GM19372 (cell line): ENCODE results near the gene S100A7.
"Not testable (repeated sequence)": the region's sequence is repeated elsewhere in the genome, so short reads cannot be mapped to it uniquely, and the experiment has no call there.

Source experiments
- ATAC-seq: cut with Tn5 transposase; IDR thresholded peaks from one replicate; pipeline ENCODE4 v1.9.1; 2021; ENCODE audit warnings: mild to moderate bottlenecking, low read depth, moderate library complexity; ENCODE audit not compliant: unreplicated experiment

S100A7 gene

GRCh38 chr1:153478047-153478691 is 17.7 kb upstream of the S100A7 start:
- no peak for ATAC-seq

GRCh38 chr1:153476491-153477093 is 16.1 kb upstream of the S100A7 start:
- ATAC-seq, result no peak

GRCh38 chr1:153475282-153475681 is 14.8 kb upstream of the S100A7 start:
- no peak for ATAC-seq

GRCh38 chr1:153474347-153474746 is 13.9 kb upstream of the S100A7 start:
- no peak for ATAC-seq

GRCh38 chr1:153470707-153471106 is 10.3 kb upstream of the S100A7 start:
- no peak for ATAC-seq

- no peak for ATAC-seq
These were observed 6.5 kb upstream of the S100A7 start for GRCh38 chr1:153466908-153467307.

GRCh38 chr1:153465811-153466636 is 5.6 kb upstream of the S100A7 start:
- ATAC-seq, result no peak

- not testable (repeated sequence) for ATAC-seq
These were observed 2.3 kb upstream of the S100A7 start for GRCh38 chr1:153462741-153463140.

- no peak for ATAC-seq
These were observed 796 bp downstream of the S100A7 start for GRCh38 chr1:153459655-153460054.

- ATAC-seq, result no peak
These were observed 4.1 kb downstream of the S100A7 start for GRCh38 chr1:153456396-153456795.

GRCh38 chr1:153448851-153449250 is 11.6 kb downstream of the S100A7 start:
- not testable (repeated sequence) for ATAC-seq

- ATAC-seq, result no peak
These were observed 12.8 kb downstream of the S100A7 start for GRCh38 chr1:153447498-153448170.

GRCh38 chr1:153444078-153444477 is 16.4 kb downstream of the S100A7 start:
- no peak for ATAC-seq

- no peak for ATAC-seq
These were observed 17.0 kb downstream of the S100A7 start for GRCh38 chr1:153443486-153443885.

GRCh38 chr1:153441238-153441755 is 19.2 kb downstream of the S100A7 start:
- no peak for ATAC-seq

GRCh38 chr1:153439273-153439672 is 21.2 kb downstream of the S100A7 start:
- ATAC-seq, result no peak

- no peak for ATAC-seq
These were observed 21.9 kb downstream of the S100A7 start for GRCh38 chr1:153438599-153438998.

GRCh38 chr1:153437236-153437635 is 23.2 kb downstream of the S100A7 start:
- no peak for ATAC-seq

GRCh38 chr1:153434746-153435455 is 25.6 kb downstream of the S100A7 start:
- ATAC-seq, result no peak
